Stimulated activated CD8-positive, alpha-beta memory T cell treated with anti-CD3 and anti-CD28 coated beads, Interleukin-7, amount 100 ng/mL, for 48 hours (primary cell): Measurements from ENCODE around the gene GNB5.
"Not testable (repeated sequence)": the region's sequence is repeated elsewhere in the genome, so short reads cannot be mapped to it uniquely, and the experiment has no call there.

Experiments
- DNase-seq, 2 donors: peaks; one replicate each; pipeline ENCODE4 v3.0.0-alpha.2; 2020; ENCODE audit warnings: low read depth in 1 of 2; ENCODE audit errors: extremely low read depth in 1 of 2

Gene GNB5

DNA sequence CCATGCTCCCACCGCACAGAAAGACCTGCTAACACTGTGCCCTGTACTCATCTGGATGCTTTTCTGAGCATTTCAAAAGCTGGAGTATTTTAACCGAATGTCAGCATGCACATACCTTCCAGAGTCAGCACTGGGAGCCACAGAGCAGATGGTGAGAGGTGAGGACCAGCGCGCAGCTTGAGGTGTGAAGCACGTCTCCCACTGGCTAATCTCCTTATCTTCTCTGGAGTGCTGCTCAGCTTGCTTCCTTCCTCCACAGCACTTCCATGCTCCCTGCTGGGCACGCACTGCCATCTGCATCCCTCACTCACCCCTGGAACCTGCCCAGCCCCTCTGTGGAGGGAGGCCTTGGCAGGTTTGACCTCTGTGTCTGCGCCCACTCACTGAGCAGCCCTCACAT is at the start of gene GNB5:
Gene GNB5 (minus strand): TSS at position 186 of the 400 bp plus-strand sequence. CDS start 6,716 bp downstream, outside the sequence.
- DNase-seq: no peak

DNA sequence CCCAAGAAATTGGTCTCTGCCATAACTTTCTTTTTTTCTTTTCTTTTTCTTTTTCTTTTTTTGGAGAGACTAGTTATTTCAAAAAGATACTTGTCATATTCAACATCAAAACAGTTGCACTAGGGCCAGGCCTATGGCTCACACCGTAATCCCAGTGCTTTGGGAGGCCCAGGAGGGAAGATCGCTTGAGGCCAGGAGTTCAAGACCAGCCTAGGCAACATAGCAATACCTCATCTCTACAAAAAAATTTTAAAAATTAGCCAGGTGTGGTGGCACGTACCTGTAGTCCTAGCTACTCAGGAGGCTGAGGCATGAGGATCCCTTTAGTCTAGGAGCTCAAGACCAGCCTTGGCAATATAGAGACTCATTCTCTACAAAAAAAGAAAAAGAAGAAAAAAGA is 49.0 kb upstream of the GNB5 start:
- DNase-seq: no peak

DNA sequence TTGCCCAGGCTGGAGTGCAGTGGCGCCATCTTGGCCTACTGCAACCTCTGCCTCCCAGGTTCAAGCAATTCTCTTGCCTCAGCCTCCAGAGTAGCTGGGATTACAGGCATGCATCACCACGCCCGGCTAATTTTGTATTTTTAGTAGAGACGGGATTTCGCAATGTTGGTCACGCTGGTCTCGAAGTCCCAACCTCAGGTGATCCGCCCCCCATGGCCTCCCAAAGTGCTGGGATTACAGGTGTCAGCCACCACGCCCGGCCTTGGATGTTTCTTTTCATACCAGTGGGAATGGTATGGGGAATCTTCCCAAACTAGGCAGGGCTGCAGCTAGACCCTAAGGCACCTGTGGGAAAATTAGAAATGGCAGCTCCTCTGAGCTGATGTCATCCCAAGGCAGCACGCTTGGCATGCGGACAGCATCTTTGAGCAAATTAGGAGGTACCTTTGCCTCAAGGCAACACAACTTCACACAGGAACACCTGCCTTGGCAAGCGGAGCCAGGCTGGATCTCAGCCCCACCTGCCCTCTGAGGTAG is 47.9 kb upstream of the GNB5 start:
- DNase-seq: not testable (repeated sequence)

DNA sequence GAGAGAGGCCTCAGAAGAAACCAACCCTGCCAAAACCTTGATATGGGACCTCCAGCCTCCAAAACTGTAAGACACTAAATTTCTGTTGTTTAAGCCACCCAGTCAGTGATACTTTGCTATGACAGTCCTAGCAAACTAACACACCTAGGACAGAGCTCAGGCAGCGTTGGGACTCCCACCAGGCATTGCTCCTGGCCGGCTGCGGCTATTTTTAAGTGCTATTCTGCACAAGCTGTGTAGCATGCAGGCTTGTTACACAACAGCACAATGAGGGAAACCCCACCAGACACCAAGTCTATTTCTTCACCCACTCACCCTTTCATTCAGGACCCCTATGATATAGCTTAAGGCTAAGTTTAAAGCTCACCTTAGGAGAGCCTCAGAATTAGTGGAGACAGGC is 47.0 kb upstream of the GNB5 start:
- no peak for DNase-seq

DNA sequence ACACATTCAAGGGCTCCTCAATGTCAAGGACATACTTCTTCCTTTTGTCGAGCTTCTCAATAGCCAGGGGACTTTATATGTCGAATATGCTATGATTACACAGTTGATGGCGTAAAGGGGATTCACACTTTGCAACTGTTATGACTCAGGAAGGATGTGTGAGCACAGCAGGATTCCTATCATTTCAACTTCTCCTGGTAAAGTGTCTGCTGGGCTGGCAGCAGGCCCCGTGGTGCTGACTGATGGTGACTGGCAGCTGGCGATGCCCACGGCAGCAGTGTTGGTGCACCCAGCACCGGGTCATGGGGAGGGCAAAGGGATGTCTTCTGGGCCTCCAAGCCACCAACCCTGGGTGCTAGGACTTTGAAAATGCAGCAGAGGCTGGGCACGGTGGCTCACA is 44.8 kb upstream of the GNB5 start:
- no peak for DNase-seq

DNA sequence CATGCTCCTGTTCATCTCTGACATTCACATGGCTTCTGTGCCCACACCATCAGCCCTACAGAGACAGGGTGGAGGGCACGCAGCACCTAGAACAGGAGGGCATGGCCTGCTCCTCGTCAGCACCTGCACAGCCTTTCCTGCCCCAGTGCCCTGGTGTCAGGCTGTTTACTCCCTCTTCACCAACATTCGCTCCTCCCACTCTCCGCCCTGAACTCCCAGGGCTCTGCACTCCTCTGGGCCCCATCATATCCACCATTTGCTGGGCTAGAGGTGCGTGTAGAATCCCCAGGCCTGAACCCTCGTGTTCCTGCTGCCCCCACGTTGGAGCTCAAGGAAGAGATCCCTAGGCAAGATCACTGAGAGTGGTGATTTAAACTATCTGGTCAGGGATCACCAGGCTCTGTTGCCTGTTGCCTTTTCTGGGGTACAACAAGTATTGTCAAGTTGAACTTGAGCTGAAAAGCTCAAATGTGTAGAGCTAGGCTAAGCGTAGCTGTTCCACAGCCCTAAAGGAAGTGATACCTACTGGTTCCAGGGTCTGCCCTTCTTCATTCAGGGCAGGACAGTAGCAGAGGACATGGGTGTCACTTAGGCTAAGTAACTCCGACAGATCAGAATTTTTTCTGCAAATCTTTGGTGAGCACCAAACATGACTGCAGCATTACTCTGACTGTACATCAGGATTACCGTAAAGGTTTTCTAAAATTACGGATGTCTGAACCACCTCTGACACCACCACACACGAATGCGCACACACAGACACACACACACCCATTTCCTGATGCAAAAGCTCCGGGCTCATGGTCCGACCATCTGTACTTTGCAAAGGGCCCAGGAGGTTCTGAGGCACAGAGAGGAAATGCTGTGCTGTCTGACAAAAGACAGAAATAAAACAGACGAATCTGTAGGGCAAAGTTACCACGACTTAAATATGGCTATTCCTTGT is 43.7 kb upstream of the GNB5 start:
- no peak for DNase-seq

DNA sequence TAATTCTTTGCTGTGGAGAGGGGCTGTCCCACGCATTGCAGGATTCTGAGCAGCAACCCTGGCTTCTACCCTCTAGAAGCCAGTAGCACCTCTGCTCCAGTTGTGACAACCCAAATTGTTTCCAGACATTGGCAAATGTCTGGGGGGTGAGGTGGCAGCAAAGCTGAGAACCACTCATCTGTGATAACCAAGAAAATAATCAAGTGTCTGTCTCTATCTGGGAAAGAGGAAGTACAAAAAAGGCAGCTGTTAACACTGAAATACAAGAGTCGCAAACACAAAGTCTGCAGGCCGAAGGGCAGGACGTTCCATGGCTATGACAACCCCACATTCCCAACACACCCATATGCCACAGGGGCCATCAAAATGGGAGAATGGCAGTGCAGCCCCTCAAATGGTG is 42.2 kb upstream of the GNB5 start:
- no peak for DNase-seq

DNA sequence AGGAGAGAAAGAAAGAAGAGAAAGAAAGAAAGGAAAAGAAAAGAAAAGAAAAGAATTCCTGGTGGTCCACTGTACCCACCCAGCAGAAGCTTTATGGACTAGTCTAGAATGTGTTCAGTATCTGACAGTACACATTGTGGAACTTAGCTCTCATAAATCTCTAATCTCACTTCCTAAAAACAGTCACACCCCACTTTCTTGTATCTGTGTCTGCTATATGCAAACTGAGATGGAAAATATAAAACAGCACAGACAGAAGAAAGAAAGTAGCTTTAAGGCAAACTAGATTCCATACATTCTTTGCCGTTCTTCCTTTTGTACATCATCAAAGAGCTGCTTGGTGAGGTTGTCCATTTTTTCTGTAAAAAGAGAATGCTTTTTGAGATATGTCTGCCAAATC is 41.1 kb upstream of the GNB5 start:
- no peak for DNase-seq

DNA sequence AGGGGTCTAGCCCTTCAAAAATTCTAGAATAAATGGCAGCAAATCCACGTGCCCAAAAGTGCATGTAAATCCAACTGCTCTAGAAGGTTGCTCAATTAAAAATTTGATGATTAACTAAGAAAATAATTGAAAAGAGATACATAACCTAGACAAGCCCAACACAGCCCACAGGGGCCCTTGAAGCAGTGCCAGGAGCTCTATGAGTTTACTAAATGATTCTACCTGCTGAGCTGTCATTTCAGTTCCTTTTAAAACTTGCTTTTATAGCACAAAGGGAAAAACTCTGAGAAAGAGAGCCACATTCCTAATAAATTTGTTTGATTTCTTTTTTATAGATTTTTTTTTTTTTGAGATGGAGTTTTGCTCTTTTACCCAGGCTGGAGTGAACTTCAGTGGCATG is 38.9 kb upstream of the GNB5 start:
- DNase-seq: no peak

DNA sequence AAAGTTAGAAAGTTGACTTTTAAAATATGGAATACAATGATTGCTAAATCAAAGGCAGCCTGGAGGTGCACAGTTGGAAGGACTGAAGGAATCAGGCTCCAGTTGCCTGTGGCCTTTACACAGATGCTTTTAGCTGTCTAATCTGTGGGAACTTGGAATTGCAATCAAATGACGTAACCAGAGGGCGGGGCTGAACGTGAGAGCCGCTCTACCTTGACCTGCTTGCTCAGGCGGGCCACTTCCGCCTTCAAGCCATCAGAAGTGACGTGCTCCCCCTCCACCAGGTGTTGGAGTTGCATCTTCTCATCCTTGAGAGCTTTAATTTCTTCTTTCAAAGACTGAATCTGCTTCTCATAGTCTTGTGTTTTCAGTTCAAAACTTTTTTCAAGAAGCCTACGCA is 37.7 kb upstream of the GNB5 start:
- no peak for DNase-seq

DNA sequence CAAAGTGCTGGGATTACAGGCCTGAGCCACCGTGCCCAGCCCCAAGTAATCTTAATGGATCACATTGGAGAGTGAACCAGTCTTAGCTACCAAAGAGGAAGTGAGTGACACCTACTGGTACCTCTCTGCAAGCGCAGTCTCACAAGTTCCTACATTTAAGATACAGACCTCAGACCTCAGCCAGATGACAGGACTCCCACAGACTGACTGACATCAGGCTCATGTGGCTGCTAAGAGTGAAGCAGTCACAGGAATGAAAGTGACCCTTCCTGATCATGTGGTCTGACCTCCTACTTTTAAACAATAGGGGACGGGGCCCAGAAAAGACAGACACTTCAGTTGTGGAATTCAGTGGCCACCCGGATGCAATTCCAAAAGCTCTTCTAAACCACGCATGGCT is 36.3 kb upstream of the GNB5 start:
- DNase-seq: peak; percentile 38 to 63

DNA sequence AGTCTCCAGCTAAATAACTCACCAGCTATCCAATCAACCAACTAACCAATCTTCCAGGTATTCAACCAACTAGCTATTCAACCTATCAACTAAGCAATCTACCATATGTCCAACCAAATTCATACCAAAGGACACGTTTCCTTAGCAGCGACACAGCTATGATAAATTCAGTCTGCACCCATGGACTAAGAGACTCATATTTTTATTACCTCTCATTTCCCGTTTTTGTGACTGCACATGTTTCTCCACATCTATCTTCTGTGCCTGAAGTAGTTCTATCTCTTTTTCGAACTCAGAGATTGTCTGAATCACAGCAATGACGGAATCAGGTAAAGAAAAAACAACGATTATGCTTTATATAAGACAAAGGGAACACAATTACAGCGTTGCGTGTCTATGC is 34.0 kb upstream of the GNB5 start:
- no peak for DNase-seq

DNA sequence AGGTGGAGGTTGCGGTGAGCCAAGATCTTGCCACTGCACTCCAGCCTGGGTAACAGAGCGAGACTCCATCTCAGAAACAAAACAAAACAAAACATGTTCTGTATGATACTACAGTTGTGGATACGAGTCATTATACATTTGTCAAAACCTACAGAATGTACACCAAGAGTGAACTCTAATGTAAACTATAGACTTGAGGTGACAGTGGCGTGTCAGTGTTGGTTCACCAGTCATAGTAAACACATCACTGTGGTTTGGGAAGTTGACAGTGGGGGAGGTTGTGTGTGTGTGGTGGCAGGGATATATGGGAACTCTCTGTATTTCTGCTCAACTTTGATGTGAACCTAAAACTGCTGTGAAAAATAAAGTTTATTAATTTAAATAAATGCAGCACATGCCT is 33.0 kb upstream of the GNB5 start:
- DNase-seq: no peak

DNA sequence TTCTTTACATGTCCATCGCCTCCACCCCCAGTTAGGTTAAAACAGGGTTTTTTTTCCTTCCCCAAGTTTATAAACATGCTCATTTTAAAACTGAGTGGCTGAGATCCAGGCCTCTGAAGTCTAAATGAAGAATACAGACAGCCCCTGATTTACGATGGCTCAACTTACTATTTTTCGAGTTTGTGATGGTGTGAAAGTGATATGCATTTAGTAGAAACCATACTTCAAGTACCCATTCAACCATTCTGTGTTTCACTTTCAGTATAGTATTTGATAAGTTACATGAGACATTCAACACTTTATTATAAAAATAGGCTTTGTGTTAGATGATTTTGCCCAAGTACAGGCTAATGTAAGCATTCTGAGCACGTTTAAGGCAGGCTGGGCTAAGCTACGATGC is 30.5 kb upstream of the GNB5 start:
- DNase-seq: no peak

DNA sequence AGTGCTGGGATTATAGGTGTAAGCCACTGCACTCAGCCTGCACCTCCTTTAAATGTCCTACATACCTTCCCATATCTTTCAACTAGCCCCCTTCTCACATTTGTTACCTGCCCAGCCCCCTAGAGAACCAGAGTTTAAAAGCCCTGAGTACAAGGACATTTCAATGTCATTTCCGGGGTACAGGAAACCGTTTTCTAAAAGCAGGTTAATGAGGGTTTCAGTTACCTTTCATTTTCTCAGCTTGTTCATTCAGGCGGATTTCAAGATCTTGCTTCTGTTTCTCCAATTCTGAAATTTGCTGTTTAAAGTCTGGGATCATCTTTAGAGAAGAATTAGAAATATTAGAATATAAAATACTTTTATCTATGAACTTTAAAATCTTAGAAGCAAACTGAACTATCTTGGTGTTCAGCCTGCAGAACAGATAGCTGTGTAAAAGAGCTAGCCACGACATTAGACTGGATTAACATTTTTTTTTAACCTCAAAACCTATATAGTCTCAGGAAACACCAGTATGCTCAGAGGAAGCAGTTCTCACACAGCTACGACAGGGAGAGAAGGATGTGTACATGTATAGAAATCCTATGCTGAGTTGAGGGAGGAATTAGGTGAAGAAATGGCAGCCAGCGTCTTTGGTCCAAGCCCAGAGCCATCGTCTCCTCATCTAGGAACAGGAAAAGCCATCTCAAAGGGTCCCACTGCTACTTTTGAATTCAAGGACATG is 29.9 kb upstream of the GNB5 start:
- no peak for DNase-seq

DNA sequence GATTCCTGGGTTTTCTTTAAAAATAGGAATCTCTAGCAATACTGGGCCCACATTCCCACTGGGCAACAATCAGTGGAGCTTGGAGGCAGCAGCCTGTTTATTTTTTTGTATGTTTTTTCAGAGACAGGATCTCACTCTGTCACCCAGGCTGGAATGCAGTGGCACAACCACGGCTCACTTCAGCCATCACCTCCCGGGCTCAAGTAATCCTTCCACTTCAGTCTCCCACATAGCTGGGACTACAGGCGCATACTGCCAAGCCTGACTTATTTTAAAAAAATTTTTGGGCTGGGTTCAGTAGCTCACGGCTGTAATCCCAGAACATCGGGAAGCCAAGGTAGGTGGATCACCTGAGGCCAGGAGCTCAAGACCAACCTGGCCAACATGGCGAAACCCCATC is 29.1 kb upstream of the GNB5 start:
- no peak for DNase-seq

DNA sequence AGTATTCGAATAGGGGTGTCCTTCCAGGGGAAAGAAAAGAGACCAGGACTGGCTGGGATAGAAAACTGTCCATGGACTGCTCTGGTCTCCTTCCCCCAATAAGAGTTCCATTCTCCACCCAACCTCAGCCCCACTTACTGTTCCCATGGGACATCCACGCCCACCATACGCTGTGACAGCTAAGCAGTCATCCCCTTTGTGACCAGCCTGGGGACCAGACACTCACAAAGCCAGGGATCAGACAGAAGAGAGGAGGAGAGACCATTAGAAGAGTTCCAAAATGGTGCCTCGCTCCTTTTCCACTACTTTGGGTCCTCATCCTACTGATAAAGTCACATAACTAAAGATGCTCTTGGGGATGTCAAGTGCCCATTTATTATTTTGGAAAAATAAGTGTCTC is 27.6 kb upstream of the GNB5 start:
- DNase-seq: no peak

DNA sequence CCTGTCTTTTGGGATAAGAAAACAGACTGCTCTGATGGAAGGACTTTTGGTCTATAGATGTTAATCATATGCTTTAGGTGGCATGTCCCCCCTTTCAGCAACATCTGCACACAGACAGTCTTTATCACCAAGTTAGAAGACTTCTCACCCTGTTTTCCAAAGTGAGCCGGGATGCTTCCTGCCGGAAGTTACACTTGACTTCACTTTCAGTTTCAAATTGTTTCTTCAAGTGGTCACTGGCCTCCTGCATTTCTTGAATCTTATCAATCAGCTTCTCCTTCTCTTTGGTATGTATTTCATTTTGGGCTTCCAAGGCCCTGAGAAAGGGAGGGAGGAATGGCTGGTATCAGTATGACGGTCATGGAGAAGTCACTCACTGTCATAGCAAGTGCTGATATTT is 27.2 kb upstream of the GNB5 start:
- DNase-seq: no peak

DNA sequence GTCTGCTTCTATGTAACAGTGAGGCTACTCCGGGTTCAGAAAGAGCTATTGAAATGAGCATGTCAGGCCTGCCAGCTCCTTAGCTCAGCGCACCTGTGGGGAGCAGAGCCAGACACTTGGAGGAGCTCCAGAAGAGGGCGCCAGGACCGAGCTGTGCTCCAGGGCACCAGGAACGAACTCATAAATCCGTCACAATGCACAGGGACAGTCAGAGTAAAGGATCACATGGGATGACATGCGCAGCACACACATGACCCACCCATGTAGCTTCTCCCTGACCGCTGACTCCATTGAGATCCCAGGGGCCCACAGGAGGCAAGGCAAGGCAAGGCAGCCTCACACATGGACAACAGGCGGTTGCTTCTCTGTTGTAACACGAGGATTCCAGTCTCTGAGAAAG is 26.0 kb upstream of the GNB5 start:
- DNase-seq: no peak

DNA sequence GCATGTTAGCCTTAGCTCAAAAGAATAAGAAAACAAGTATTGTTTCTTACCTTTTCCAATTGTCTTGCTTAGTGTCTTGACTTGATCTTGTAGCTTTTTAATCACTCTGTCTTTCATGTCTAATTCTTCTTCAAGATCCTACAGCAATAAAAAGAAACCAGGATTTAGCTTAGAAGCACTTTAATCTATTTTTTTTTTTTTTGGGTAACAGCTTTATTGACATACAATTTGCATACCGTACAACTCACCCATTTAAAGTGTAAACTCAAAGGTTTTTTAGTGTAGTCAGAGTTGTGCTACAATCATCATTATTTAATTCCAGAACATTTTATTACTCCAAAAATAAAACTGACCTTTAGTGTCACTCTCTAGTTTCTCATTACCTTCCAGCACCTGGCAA is 23.4 kb upstream of the GNB5 start:
- DNase-seq: no peak

DNA sequence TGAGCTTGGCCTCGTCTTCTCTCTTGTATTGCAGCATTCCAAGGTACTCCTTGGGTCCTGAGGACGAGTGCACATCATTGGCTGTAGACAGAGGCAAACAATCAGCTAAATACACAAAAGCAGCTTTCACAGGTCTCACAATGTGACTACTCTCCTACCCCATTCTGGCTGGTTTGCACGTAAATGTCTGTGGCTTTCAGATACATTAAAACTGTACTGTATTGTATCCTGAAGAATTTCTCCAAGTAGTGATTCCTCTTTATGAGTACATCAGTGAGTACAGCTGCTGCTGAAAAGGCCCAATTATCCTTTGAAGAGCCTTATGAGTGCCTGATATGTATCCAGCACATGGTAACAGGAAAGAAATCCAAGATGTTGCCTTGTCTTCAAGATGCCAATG is 22.0 kb upstream of the GNB5 start:
- DNase-seq: no peak
